ENCODE measurements around the gene MED28. TPM values are rescaled to one million over a fixed set of nuclear protein-coding genes. Genes with fewer than 3 reads are reported as not detected.

Gene MED28
- total and polyA plus RNA-seq, 10 of the 15 experiments (the other 5 are each of a cell fraction or from before 2014, with no cell fraction given) = 19.9 to 77.4 (median 52.0) TPM

DNA sequence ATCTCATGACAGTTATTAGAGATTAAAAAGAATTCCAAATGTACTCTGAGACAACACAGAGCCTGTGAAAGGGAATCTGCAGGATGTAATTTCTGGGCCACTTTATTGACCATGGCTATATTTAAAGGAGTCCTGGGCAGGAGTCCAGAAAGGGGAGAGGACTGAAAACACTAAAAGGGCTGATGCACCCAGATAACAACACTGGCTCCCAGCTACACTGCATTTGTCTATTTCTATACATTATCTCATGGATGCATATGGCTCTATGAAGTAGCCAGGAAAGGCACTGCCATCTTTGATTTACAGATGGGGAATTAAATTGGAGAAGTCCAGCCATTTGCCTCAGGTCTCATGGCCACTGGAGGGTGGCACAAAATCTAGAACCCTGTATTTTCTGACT, 56.0 kb downstream of the MED28 start:
- ChIA-PET SMC1A (ENCODE audit: uncharacterized antibody, unreplicated experiment) (interaction anchor here (0.7 kb wide), 1 partner anchor 182 kb away, joined by 4 read pairs; no protein-coding TSS in a partner anchor), CTCF (interaction anchor here (0.5 to 1.6 kb wide), 3 partner anchors 10 to 121 kb away, joined by 3 to 4 read pairs (median 4); no protein-coding TSS in a partner anchor), RAD21 (ENCODE audit: unreplicated experiment) (interaction anchor here (1.5 kb wide), 1 partner anchor 121 kb away, joined by 4 read pairs; no protein-coding TSS in a partner anchor), POLR2A (no interaction called here)
- in situ Hi-C loops (cut with MboI) (no loop called here), intact Hi-C loops (cut with micrococcal nuclease; ENCODE audit: unreplicated experiment) (no loop called here)
- Histone ChIP-seq H3K4me1 (ENCODE audit: control insufficient read depth, insufficient read depth, low read length) (peaks cover 1% of the 10 kb centered on the region; the same call in 1 of the 2 replicates), H3K27me3 (replicated peaks in 1 of 2; ENCODE audit: control insufficient read depth in 2 of 2, insufficient read depth in 2 of 2, low read length in 1 of 2) (no peaks in the 10 kb centered on the region), H4K20me1 (ENCODE audit: control insufficient read depth, insufficient read depth) (no peaks in the 10 kb centered on the region), H3K9me3 (replicated peaks; ENCODE audit: control insufficient read depth, insufficient read depth, low read length) (no peaks in the 10 kb centered on the region; the same call in 2 of the 3 replicates), H3K4me2 (ENCODE audit: control insufficient read depth, insufficient read depth) (no peak overlapping the region), H3K79me2 (ENCODE audit: control insufficient read depth, insufficient read depth, low read length) (no peaks in the 10 kb centered on the region), H3K9ac (ENCODE audit: control insufficient read depth, insufficient read depth, low read length) (no peak overlapping the region), H3K36me3 (ENCODE audit: control insufficient read depth in 2 of 2, insufficient read depth in 2 of 2, low read length in 1 of 2) (no peaks in the 10 kb centered on the region), H2AFZ (ENCODE audit: control insufficient read depth, low read depth, low read length) (no peak overlapping the region), H3K27ac (ENCODE audit: control insufficient read depth, insufficient read depth) (no peak overlapping the region), H3K4me3 (no peak overlapping the region)
- DNase-seq (ENCODE audit: low read depth, low spot score) = no peak
- TF ChIP-seq CBX5 (IDR thresholded peaks at IDR 0.05; ENCODE audit: low read depth) (no peak), IKZF2 (IDR thresholded peaks at IDR 0.05) (no peak), TAF1 (IDR thresholded peaks at IDR 0.05; ENCODE audit: borderline replicate concordance, low read depth, low read length) (no peak), CBX3 (IDR thresholded peaks at IDR 0.05; ENCODE audit: borderline replicate concordance, low read depth) (no peak), TCF12 (IDR thresholded peaks at IDR 0.05; ENCODE audit: low read depth, low read length) (no peak), POLR2A (IDR thresholded peaks at IDR 0.05; ENCODE audit: low read depth, low read length) (no peak), ZZZ3 (IDR thresholded peaks at IDR 0.05; ENCODE audit: control insufficient read depth, insufficient read length, low read depth) (no peak), HSF1 (IDR thresholded peaks at IDR 0.05; ENCODE audit: low read depth, low read length) (no peak), NFIC (IDR thresholded peaks at IDR 0.05; ENCODE audit: low read depth, low read length) (no peak), SP1 (IDR thresholded peaks at IDR 0.05; ENCODE audit: low read depth, low read length) (no peak), RAD21 (IDR thresholded peaks at IDR 0.05; ENCODE audit: insufficient read depth, low read depth, low read length) (no peak), POU2F2 (IDR thresholded peaks at IDR 0.05; ENCODE audit: borderline replicate concordance, low read depth, low read length) (no peak), RELA (IDR thresholded peaks at IDR 0.05; ENCODE audit: borderline replicate concordance, partially characterized antibody) (no peak)
- no peak for FAIRE-seq
- BruUV-seq (replicated peaks) = no TSS peak
- ATAC-seq = no peak

Data from GM12878 (cell line).